Measurements from ENCODE around the gene CLEC20A.
A peak's percentile ranks its signal among the peaks of the same experiment; 100 is the strongest.

Gene CLEC20A

DNA sequence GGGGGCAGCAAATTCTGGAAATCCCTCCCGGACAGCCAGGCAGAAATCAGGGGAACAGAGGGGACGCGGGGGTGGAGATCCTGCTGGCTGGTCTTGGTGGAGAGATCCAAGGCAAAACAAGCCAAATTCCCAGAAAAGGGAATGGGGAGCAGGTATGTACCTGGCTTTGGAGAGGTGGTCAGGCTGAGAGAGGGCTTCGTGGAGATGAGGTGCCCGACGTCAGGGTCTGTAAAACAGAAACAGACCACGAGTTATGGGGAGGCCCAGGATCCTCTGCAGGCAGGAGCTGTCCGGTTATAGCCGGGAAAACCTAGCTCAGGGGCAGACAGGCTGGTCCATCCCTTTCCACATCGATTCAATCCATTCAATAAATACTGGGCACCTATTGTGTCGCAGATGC is 4.4 kb downstream of the CLEC20A start:
- Histone ChIP-seq H3K4me1 (peaks cover 42% of the 10 kb centered on the region), H3K9ac (no peak overlapping the region), H3K9me3 (no peaks in the 10 kb centered on the region), H3K36me3 (no peaks in the 10 kb centered on the region), H3K4me2 (no peak overlapping the region), H3K4me3 (no peak overlapping the region), H3K27me3 (no peaks in the 10 kb centered on the region), H4K20me1 (no peaks in the 10 kb centered on the region), H3K27ac (no peak overlapping the region)
- TF ChIP-seq Cebpa-rat (IDR thresholded peaks at IDR 0.05) = no peak

DNA sequence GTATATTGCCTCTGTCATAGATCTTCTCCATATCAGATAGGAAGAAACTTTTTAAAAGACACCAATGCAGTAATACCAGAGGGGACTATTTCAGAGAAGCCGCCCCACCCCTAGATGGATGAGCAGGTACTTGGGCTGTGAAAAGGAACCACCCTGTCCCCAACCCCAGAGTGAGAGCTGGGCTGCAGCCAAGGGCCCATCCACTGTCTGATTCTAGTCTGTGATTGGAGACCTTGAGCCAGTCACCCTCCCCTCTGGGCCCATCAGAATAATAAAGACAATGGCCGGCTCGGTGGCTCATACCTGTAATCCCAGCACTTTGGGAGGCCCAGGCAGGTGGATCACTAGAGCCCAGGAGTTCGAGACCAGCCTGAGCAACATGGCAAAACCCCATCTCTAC is 5.0 kb downstream of the CLEC20A start:
- Histone ChIP-seq H3K36me3 (no peaks in the 10 kb centered on the region), H3K4me1 (peaks cover 48% of the 10 kb centered on the region), H4K20me1 (no peaks in the 10 kb centered on the region), H3K9ac (no peak overlapping the region), H3K27ac (no peak overlapping the region), H3K9me3 (no peaks in the 10 kb centered on the region), H3K4me2 (no peak overlapping the region), H3K4me3 (no peak overlapping the region), H3K27me3 (no peaks in the 10 kb centered on the region)
- no peak for TF ChIP-seq Cebpa-rat (IDR thresholded peaks at IDR 0.05)

GRCh38 chr1:178490967-178491366 is 5.8 kb downstream of the CLEC20A start:
- TF ChIP-seq Cebpa-rat (IDR thresholded peaks at IDR 0.05) = no peak
- H3K4me3 ChIP-seq = no peak overlapping the region
- no peaks in the 10 kb centered on the region for H3K9me3 ChIP-seq
- H4K20me1 ChIP-seq = no peaks in the 10 kb centered on the region
- no peaks in the 10 kb centered on the region for H3K36me3 ChIP-seq
- no peak overlapping the region for H3K4me2 ChIP-seq
- no peak overlapping the region for H3K9ac ChIP-seq
- H3K4me1 ChIP-seq = peaks cover 52% of the 10 kb centered on the region
- H3K27ac ChIP-seq = no peak overlapping the region
- no peaks in the 10 kb centered on the region for H3K27me3 ChIP-seq

DNA sequence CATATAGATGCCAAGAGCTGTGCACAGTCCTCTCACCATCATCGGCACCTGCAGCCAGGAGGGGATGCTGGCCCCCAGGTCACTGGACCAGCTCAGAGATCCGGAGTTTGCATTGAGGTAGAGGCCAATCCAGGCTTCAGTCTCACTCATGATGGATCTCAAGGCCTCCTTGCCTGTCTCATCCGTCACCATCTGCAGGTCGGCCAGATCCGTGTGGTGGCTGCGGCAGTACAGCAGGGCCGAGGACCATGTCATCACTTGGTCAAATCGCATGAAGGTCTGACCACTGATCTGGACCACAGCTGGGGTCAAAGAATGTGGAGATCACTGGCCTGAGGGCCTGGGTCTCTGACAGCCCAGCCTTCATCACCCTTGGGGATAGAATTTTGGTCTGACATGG is 6.6 kb downstream of the CLEC20A start:
- Histone ChIP-seq H3K4me3 (no peak overlapping the region), H3K4me1 (peaks cover 52% of the 10 kb centered on the region), H3K27me3 (no peaks in the 10 kb centered on the region), H4K20me1 (no peaks in the 10 kb centered on the region), H3K9me3 (no peaks in the 10 kb centered on the region), H3K36me3 (no peaks in the 10 kb centered on the region), H3K4me2 (no peak overlapping the region), H3K9ac (no peak overlapping the region), H3K27ac (no peak overlapping the region)
- no peak for TF ChIP-seq Cebpa-rat (IDR thresholded peaks at IDR 0.05)

DNA sequence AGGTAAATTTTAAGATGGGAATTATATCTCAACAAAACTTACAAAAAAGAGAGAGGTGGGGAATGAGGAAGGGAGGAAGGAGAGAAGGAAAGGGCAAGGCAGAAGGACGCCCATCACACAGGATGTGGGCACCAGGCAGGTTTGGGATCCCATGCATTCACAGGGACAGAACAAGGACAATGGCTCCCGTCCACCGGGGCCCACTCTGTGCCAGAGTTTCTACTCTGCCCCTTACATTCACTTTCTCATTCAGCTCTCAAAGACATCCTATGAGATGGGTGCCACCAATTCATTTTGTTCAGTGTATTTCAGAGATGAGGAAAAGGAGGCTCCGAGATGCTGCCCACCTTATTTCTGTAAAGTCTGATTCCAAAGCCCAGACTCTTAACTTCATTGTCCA is 7.4 kb downstream of the CLEC20A start:
- no peak overlapping the region for H3K4me2 ChIP-seq
- H3K4me1 ChIP-seq = peaks cover 52% of the 10 kb centered on the region
- H4K20me1 ChIP-seq = no peaks in the 10 kb centered on the region
- no peak overlapping the region for H3K27ac ChIP-seq
- no peaks in the 10 kb centered on the region for H3K27me3 ChIP-seq
- H3K9me3 ChIP-seq = no peaks in the 10 kb centered on the region
- no peaks in the 10 kb centered on the region for H3K36me3 ChIP-seq
- no peak for TF ChIP-seq Cebpa-rat (IDR thresholded peaks at IDR 0.05)
- H3K4me3 ChIP-seq = no peak overlapping the region
- no peak overlapping the region for H3K9ac ChIP-seq

DNA sequence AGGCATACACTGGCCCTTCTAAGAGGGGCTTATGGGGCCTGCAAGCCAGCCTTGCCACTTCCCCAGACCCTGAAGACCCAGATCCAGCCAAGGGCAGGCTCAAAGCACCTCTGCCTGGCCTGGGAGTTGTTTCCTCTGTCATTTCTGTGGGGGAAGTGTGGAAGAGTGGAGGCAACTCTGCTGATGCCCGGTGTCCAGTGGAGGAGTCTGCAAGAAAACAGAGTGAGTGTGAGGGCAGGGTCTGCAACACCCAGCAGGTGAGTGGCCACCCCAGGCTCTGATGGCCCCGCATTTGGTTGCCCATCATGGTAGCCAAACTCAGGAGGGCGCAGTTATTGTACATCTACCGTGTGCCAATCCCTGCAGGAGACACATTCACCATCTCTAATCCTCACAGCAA is 8.4 kb downstream of the CLEC20A start:
- Histone ChIP-seq H3K4me3 (no peak overlapping the region), H3K4me1 (peaks cover 59% of the 10 kb centered on the region), H3K36me3 (no peaks in the 10 kb centered on the region), H3K27ac (peak overlapping the region; percentile 96), H3K9ac (no peak overlapping the region), H3K27me3 (no peaks in the 10 kb centered on the region), H3K4me2 (peak overlapping the region; percentile 83), H4K20me1 (no peaks in the 10 kb centered on the region), H3K9me3 (no peaks in the 10 kb centered on the region)
- no peak for TF ChIP-seq Cebpa-rat (IDR thresholded peaks at IDR 0.05)

- Histone ChIP-seq H3K4me1 (peaks cover 66% of the 10 kb centered on the region), H4K20me1 (no peaks in the 10 kb centered on the region), H3K9ac (peak overlapping the region; percentile 83), H3K36me3 (0 out of 2 replicates have a peak, but pooled peaks cover 5% of the 10 kb centered on the region), H3K27me3 (no peaks in the 10 kb centered on the region), H3K4me2 (peak overlapping the region; percentile 83), H3K27ac (peak overlapping the region; percentile 96), H3K4me3 (peak overlapping the region; percentile 60), H3K9me3 (no peaks in the 10 kb centered on the region)
- TF ChIP-seq Cebpa-rat (IDR thresholded peaks at IDR 0.05) = no peak
Observed at GRCh38 chr1:178487070-178487615, 9.6 kb downstream of the CLEC20A start.

DNA sequence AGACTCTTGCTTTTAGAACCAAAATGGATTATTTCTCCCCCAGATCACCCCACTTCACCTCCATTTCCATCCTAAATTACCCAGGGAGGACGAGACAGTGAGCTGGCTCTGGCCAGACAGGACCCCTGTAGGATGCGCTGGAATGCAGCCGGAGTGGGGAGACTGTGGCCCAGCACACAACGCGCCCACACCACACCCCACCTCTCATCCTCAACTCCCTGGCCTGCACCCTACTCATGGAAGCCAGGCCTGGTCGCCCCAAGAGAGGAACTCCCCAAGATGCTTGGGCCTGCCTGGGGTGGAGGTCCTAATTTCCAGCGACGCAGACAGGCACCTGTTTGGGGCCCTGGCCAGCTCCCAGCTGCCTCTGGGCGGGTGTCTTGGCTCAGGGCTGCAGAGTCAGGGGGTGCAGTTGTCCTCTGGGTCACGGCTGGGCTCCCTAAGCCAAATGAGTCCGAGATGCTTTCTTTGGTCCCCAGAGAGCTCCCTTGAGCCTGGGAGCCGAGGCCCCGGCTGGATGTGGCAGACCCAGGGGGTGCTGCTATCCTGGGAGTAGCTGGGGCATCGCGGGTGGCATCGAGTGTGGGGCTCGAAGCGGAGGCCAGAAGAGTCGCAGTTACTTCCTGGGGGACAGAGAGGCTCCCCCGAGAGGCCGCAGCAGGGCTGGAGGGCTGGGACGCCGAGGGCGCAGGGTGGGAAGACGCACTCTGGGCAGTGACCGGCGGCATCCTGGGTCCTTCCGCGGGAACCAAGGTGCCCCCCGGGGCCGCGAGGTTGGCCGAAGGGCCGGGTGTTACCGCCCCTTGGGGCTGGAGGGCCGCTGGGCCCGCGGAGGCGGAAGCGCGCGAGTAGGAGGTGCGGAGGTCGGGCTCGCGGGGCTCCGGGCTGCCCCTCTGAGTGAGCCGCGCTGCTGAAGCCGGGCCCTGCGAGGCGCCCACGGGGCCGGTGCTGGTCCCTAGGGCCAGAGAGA is 10.4 kb downstream of the CLEC20A start:
- H3K4me2 ChIP-seq = peak overlapping the region; percentile 83
- no peaks in the 10 kb centered on the region for H4K20me1 ChIP-seq
- H3K27me3 ChIP-seq = no peaks in the 10 kb centered on the region
- TF ChIP-seq Cebpa-rat (IDR thresholded peaks at IDR 0.05) = no peak
- peak overlapping the region; percentile 60 for H3K4me3 ChIP-seq
- peak overlapping the region; percentile 96 for H3K27ac ChIP-seq
- peak overlapping the region; percentile 83 for H3K9ac ChIP-seq
- H3K36me3 ChIP-seq = peaks cover 8% of the 10 kb centered on the region; the same call in 1 of the 2 replicates
- peaks cover 6% of the 10 kb centered on the region; the same call in 1 of the 2 replicates for H3K9me3 ChIP-seq
- peaks cover 66% of the 10 kb centered on the region for H3K4me1 ChIP-seq

DNA sequence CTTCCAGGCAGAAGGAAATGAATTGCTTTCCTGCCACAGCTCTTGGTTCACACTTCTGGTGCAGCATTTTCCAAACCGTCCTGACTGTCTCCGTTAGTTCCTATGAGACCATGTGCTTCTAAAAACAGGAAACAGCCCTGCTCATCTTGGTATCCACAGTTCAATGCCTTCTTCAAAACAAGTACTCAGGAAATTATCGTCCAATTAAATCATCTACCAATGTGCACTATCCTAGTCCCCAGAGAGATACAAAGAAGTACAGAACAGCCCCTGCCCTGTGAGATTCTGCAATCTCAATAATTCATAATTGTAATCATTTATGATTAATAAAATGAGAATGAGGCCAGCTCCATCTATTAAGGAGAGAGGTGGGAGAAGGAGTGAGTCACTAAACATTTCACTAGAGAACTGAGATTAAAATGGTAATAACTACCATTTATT is 11.2 kb downstream of the CLEC20A start:
- H3K9ac ChIP-seq = peak overlapping the region; percentile 83

More for the DNA sequence above, 11.2 kb downstream of the CLEC20A start:
- no peak for TF ChIP-seq Cebpa-rat (IDR thresholded peaks at IDR 0.05)
- Histone ChIP-seq H3K4me2 (peak overlapping the region; percentile 83), H3K36me3 (peaks cover 10% of the 10 kb centered on the region; the same call in 1 of the 2 replicates), H4K20me1 (no peaks in the 10 kb centered on the region), H3K4me1 (peaks cover 66% of the 10 kb centered on the region), H3K27ac (peak overlapping the region; percentile 96), H3K27me3 (no peaks in the 10 kb centered on the region), H3K4me3 (peak overlapping the region; percentile 60), H3K9me3 (peaks cover 11% of the 10 kb centered on the region; the same call in 1 of the 2 replicates)

Measured in BLaER1 (cell line).